ENCODE data around the gene EID2B.

EID2B gene, protein sequence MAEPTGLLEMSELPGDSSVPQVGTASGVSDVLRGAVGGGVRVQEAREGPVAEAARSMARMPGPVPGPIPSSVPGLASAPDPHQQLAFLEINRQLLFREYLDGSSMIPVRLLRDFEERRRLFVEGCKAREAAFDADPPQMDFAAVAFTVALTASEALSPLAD

DNA sequence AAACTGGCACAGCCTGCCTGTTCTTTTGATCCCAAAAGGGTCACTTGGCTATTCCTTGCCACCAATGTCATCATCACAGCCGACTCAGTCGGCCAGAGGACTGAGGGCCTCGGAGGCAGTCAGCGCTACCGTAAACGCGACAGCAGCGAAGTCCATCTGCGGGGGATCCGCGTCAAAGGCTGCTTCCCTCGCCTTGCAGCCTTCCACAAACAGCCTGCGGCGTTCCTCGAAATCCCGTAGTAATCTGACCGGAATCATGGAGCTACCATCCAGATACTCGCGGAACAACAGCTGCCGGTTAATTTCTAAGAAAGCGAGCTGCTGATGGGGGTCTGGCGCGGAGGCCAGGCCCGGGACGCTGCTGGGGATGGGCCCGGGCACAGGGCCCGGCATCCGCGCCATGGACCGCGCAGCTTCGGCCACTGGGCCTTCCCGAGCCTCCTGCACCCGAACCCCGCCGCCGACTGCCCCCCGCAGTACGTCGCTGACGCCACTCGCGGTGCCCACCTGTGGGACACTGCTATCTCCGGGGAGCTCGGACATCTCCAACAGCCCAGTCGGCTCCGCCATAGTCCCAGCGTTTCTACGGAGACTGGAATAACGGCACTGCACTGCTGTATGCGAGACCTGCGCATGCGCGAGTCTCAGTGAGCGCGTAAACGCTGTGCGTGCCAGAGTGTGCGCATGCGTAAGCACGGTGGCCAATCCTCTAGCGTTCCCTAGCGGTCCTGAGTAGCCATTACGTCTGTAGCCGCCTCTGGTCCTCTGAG is at the start of gene EID2B:
Gene EID2B (minus strand): TSS at position 620 of the 770 bp plus-strand sequence. CDS start 50 bp downstream, at position 570.
- DNase-seq = peak; percentile 93

DNA sequence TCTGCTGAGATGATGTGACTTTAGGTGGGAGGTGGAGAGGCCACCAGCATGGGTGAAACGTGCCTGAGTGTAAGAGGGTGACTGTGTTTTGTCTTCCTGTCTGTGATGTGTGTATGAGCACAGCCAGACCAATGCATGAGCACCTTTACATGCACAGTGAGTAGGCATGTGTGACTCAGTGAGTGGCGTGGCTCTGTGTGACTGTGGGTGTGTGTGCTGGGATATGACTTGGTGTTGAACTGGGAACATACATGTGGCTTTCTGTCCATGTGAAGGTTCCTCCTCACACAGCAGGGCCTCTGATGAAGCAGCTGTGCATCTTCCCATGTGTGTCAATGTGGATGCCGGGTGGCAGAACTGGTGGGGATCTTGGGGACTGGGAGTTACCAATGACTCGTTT is 49.8 kb upstream of the EID2B start:
- DNase-seq = no peak

DNA sequence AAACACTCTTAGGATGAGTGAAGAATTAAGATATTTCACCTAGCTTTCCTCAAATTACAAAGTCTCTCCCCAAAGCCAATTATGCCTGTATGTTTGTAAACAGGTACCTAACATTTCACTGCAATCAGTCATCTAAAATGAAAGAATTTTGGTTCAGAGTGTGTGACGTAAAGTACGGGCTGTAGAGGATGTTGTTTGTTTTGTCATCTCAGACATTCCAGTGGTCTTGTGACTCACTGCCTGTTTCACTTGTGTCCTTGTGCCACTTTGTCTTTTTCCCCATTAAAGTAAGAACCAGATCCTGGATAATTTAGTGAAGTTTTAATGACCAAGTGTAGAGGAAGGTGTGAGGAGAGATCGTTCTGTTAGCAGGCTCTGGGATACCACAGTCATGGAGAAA is 36.0 kb upstream of the EID2B start:
- no peak for DNase-seq

DNA sequence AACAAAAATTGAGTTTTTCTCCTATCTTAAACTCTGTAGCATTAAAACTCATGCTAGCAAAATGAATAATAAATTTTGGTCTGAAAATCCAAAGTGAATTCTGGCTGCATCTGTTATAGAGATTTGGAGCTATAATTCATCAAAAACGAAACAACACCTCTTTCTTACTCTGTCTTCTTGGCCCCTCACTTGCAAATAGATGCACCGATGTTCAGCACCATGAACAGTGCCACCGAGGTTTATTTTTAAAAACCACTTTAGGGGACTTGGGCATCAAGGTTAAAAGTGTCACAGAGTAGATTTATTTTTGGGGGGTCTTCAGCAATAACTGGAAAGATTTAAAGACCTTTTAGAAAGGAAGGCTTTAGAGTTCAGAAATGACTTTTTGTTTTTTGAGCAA is 33.4 kb upstream of the EID2B start:
- DNase-seq = no peak

DNA sequence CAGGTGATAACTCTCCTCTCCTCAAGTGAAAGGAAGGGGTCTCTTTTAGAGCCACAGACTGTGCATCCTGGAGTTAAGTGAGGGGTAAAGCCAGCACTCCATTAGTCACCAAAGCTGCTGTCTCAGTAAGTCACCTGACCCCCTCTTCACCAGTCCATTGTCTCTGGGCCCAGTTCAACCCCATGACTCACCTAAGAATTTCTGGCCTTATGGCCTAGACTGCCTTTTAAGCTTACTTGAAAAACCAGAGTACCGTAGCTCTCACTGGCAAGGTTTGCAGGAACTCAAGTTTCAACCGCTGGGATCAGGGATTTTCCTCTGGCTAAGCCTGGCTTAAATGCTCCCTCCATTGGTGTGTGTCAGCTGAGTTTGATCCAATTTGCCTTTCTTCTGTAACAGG is 30.8 kb upstream of the EID2B start:
- DNase-seq = no peak

DNA sequence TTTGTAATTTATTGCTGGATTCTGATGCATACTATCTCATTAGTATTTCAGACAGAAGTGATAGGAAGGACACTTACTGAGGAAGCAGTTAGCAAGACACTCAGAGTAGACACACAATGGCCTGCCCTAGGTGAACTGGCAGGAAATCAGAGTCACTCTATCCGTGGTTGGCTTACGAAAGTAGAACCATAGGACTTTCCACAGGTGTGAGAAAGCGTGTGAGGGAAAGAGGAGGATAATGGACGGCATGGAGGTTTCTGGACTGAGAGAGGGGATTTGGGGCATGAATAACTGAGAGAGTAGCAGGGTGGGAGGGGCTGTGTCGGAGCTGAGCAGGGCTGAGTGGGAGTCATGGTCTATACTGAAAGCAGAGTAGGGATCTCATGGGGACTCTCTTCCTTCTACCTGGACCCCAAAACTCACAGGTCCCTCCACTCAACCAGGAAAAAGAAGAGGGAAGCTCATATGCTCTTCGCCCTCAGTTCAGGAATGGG is 26.0 kb upstream of the EID2B start:
- DNase-seq = no peak

DNA sequence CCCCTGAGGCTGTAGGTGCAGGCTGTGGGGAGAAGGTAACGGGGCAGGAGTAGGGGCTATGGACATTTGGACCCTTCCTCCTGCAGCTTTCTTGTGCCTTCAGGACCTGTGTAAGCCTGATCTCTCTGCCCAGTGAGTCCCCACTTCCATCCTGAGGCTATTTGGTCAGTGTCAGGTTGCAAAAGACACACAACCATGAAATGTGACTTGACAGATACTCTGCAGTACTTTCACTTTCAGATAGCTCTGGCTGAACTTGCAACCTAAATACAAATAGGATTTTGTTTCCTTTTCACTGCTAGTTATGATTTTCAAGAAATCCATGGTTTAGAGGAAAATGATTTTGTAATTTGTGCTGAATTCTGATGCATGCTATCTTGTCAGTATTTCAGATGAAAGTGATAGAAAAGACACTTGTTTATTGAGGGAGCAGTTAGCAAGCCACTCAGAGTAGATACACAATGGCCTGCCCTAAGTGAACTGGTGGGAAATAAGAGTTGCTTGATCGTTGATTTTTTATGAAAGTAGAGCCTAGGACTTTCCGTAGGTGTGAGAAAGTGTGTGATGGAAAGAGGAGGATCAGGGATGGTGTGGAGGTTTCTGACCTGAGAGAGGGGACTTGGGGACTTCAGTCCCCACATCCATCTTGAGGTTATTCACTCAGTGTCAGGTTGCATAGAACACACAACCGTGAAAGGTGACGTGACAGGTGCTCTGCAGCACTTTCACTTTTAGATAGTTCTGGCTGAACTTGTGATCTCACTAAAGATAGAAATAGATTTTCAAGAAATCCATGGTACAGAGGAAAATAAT is 25.4 kb upstream of the EID2B start:
- no peak for DNase-seq

DNA sequence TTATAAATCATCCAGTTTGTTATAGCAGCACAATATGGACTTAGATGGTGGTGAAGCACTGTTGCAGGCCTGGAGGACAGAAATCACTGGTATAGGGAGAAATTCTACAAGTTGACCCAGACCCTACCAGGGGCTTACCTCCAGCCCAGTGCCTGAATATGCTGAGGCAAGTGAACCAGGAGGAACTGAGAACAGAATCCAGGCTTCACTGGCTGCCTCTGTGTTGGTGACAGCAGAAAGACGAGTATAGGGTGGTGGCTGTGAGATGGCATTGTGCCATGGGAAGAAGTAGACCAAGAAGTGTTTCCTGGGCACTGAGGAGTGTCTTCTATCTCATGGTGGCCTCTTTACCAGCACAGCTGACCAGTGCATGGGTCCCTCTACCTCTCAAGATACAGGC is 23.2 kb upstream of the EID2B start:
- DNase-seq = no peak

DNA sequence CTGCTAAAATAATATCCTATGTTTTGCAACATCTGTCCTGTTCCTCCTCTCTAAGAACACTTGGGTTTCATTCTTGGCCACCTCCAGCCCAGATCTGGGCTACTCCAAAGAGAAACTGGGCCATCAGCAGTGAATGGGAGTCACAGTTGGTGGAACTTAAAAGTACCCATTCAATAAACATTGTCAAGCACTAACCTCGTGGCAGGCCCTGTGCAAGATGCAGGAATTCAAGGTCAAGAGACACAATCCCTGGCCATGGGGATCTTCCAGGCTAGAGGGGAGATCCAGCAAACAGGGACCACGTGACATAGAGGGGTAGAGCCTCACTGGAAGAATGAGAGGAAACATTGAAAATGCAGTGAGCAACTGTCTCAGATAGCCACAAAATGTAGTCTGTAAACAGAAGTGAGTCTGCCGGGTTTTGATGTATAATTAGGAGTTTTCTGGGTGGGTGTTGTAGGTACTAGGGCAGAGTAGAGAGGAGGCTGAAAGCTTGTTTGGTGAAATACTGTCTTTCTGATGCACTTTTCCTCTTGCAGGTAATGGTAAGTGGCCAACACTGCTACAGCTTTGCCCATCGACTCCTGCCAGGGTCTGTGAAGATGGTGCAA is 22.2 kb upstream of the EID2B start:
- DNase-seq = no peak

DNA sequence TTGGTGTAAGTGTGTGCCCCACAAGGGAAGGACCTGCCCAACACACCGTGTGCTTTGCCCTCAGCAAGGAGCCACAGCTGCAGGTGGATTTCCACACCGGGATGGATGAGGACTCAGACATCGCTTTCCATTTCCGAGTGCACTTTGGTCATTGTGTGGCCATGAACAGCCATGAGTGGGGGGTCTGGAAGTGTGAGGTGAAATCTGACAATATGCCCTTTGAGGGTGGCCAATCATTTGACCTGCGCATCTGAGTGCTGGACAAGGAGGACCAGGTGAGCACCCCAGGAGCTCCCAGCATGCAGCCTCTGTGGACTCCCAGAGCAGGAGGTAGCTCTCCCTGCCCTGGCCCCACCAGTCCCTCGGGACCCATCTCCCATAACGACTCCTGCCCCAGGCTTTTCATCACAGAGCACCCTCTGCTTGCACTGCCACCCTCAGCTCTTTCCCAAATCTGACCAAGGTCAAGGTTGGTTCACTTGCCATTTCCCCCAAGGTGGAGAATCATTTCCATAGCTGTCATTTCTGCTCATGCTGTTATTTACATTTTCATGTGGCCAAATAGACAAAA is 20.5 kb upstream of the EID2B start:
- no peak for DNase-seq

DNA sequence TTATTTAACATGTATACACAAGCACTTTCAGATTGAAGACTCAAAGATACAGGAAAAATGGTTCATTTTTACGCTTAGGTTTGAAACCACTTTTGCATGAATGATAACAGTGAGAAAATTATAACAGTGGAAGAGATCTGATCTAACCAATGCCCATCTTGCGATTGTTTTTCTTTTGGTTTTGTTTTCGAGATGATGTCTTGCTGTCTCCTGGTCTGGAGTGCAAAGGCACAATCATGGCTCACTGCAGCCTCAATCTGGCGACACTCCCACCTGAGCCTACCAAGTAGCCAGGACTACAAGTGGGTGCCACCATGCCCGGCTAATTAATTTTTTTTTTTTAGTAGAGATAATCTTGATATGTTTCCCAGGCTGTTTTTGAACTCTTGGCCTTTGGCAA is 17.5 kb upstream of the EID2B start:
- DNase-seq = no peak

DNA sequence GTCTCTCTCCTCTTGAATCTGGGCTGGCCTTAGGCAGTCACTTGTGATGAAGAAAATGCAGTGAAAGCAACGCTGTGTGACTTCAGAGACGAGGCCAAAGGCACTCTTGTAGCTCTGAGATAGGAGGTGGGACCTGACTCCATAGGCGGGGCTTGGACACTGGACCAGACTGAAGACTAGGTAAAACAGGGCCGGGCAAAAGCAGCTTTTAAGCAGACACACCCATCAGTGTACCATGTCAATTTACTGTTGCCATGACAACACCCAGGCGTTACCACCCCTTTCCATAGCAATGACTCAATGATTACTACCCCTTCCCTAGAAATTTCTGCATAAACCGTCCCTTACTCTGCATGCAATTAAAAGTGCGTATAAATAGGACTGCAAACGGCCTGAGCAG is 13.9 kb upstream of the EID2B start:
- no peak for DNase-seq

DNA sequence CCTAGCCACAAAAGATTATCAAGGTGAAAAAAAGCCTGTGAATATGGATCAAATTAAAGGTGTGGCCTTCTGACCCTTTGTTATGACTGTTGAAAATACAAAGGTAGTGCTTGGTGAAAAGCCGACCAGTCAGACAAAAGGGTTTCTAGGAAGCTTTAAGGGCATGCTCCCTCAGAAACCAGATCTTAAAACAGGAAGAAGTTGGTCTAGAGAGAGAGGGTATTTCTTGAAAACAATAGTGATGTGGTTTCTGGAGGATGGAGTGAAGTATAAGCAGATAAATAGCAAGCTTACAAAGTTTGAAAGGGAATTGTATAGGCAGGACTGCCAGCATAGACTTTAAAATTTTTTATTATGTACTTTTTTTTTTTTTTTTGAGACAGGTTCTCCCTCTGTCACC is 12.3 kb upstream of the EID2B start:
- no peak for DNase-seq

DNA sequence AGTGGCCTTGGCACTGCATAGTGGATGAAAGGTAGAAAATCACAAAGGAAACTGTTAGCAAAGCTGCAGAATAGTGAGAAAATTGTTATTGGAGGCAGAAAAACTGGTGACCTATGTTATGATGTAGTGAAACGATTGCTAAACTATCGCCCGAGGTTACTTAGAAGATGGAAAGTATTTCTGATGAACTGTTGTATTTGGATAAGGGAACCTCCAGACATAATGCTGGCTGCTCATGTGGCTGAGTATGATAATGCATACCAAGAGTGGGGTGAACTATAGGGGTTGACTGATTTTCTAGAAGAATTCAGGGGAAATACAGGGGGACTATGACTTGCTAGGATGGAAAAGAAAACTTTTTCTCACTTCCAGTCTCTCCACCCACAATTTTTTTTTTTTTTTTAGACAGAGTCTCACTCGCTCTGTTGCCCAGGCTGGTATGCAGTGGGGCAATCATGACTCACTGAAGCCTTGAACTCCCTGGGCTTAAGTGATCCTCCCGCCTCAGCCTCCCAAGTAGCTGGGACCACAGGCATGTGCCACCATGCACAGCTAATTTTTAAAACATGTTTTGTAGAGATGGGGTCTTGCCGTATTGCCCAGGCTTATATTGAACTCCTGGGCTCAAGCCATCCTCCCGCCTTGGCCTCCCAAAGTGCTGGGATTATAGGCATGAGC is 11.7 kb upstream of the EID2B start:
- DNase-seq = no peak

DNA sequence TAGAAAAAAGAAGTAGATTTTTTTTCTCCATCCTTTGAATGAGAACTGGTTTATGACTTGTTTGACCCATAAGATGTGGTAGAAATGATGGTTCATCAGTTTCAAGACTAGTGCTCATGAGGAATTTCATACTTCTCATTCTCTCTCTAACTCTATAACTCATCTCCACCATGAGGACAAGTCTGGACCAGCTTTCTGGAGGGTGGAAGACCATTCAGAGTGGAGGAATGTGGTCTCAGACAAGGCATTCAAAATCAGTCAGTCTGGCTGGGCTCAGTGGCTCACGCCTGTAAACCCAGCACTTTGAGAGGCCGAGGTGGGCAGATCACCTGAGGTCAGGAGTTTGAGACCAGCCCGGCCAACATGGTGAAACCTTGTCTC is 10.8 kb upstream of the EID2B start:
- no peak for DNase-seq

DNA sequence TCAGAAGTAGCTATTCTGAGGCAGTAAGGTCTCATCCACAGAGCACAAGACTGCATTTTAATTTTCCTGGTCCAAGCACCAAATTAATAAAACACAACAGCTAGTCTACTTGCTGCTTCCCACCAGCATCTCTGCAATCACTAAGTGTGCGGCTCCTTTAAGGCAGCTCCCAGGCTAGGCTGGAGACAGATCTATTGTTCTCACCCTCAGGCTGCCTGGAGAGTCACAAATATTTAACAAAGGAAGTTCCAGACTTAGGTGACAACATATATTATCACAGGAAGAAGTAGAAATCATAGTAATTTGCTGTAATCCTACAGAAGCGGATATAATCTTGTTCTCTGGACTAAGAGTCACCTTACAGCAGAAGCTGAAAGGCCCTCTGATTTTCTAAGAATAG is 9.6 kb upstream of the EID2B start:
- no peak for DNase-seq

DNA sequence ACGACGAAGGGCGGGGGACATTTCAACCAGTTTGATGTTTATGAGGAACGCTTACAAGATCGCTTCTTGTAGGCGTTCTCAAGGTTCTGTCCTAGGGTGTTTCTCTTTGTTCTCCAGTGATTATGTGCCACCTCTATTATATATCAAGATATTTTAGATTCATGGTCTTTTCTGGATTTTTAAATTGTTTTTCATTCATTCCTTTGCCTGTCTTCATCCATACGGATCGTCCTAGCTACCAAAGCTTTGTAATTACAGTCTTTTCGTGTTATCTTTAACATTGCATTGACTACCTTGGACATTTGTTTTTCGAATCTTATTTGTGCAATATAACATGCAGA is 7.7 kb upstream of the EID2B start:
- DNase-seq = no peak

DNA sequence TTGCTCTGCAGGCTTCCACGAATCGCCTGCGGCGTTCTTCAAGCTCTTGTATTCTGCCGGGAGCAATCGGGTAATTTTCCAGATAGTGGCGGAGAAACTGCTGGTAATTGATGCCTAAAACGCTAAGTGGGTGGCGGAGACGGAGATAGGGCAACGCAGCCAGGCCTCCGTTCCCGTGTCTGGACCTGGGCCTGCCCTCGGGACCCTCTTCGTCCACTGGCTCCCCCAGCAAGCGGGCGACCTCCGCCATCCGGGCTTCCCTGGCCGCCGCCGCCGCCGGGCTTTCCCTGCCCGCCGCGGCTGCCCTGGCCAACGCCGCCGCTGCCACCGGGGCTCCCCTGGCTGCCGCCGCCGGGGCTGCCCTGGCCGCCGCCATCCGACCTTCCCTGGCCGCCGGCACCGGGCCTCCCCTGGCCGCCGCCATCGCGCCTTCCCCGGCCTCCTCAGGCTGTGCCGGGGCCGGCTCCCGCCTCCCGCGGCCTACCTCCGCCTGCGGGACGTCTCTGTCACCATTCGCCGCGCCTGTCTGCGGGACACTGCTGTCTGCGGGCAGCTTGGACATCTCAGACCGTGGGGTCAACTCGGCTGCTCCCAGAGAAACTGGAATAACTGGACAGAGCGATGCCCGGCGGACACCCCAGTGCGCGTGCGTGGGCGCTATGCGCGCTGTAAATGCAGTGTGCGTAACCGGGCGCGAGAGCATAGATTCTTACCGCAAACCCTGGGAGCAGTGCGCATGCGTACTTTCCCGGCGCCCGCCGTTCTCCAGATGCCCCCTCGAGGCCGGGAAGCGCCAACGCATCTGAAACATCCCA is 7.1 kb upstream of the EID2B start, which contains the start of gene EID2:
Gene EID2 (minus strand): TSS at position 644 of the 815 bp plus-strand sequence. CDS start 82 bp downstream, at position 562.
- peak; percentile 91 for DNase-seq

DNA sequence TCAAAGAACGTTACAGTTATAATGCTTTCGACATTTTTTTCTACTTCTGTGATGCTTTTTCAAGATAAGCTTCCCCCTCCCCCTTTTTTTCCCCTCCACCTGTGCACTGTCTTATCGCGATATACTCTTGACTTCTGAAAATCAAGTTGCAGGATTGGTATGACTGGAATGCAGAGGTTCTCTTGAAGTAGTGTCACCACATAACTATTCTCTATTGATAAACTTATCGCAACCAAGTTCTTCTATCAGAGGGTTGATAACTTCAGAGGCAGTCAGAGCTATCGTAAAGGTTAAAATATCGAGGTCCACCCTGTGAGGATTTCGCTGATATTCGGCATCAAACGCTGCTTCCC is 6.5 kb upstream of the EID2B start:
- DNase-seq = no peak

DNA sequence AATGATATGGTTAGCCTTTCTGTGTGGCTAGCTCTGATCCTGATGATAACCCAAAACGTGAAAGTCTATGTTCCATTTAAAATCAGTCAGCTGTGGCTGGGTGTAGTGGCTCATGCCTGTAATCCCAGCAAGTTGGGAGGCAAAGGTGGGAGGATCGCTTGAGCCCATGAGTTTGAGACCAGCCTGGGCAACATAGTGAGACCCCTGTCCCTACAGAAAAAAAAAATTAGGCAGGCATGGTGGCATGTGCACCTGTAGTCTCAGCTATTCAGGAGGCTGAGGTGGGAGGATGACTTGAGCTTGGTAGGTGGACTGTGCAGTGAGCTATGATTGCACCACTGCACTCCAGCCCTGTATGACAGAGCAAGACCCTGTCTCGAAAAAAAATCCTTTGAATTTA is 1.1 kb upstream of the EID2B start:
- DNase-seq = no peak

DNA sequence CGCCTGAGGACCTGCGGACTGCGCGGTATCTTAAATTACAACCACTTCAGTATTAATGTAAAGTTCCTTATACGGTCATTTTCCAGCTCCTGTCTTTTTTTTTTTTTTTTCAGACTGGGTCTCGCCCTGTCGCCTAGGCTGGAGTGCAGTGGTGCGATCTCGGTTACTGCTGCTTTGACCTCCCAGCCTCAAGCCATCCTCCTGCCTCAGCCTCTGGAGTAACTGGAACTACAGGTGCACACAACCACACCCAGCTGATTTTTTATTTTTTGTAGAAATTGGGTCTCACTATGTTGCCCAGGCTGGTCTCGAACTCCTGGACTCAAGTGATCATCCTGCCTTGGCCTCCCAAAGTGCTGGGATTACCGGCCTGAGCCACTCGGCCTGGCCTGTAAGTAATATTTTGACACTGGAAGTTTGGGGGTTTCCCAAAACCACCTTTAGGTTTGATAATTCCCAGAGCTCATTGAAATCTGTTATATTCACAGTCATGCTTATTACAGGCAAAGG is 406 bp upstream of the EID2B start:
- DNase-seq = no peak

DNA sequence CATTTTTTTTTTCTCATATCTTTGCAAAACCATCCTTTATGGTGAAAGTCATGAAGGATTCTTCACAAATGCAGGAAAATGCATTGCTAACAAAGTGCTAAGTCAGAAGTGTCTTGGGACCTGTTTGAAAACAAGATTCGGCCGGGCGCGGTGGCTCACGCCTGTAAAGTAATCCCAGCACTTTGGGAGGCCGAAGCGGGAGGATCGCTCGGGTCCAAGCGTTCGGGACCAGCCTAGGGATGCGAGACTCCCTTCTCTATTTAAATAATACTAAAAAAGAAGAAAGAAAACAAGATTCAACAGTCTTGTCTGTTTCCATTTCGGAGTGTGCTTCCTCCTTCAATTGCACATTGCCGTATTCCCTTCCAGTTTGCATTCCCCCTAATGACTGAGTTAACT is 819 bp downstream of the EID2B start:
- no peak for DNase-seq
